Adrenal gland (tissue), 19 donors: ENCODE results near the gene AARS1. TPM values are rescaled to one million over a fixed set of nuclear protein-coding genes. Genes with fewer than 3 reads are reported as not detected.
"Not testable (repeated sequence)": the region's sequence is repeated elsewhere in the genome, so short reads cannot be mapped to it uniquely, and the experiment has no call there.

Experiments used
- DNase-seq, 7 donors: peaks; one replicate each; pipeline ENCODE4 v3.0.0-alpha.2; 2019 to 2020
- H3K27ac ChIP-seq, 5 donors: fragments of 200-600 bp; sonication (generic) in 4 of 5; 1 replicate in 3 of 5; 2 replicates in 2 of 5; pipeline versions ENCODE4 v1.5.1 to v1.8.0; 2016 to 2020; ENCODE audit warnings: mild to moderate bottlenecking in 1 of 5
- H3K27me3 ChIP-seq: fragments of 200-600 bp; 2 replicates; pipeline ENCODE4 v1.8.0; 2021
- H3K36me3 ChIP-seq, 2 donors: fragments of 200-600 bp; replicated peaks in 1 of 2; 1 replicate in 1 of 2; 2 replicates in 1 of 2; pipeline versions ENCODE4 v1.5.1 to v1.8.0; 2018 to 2022
- H3K4me1 ChIP-seq, 2 donors: fragments of 200-600 bp; replicated peaks in 1 of 2; 1 replicate in 1 of 2; 2 replicates in 1 of 2; pipeline versions ENCODE4 v1.5.1 to v1.8.0; 2018 to 2021
- H3K4me3 ChIP-seq, 4 donors: fragments of 200-600 bp; sonication (generic) in 3 of 4; one replicate each; pipeline ENCODE4 v1.5.1; 2016 to 2018
- H3K9me3 ChIP-seq, 3 donors: fragments of 200-600 bp; sonication (generic) in 1 of 3; replicated peaks in 1 of 3; 1 replicate in 2 of 3; 2 replicates in 1 of 3; pipeline versions ENCODE4 v1.5.1 to v1.8.0; 2016 to 2021
- CTCF ChIP-seq, 6 experiments: fragments of 450-650 bp in 4 of 6; fragments of 200-600 bp in 2 of 6; sonication (generic) in 1 of 6; IDR thresholded peaks; 1 replicate in 5 of 6; 2 replicates in 1 of 6; pipeline versions ENCODE4 v1.5.1 to v1.8.0; 2016 to 2021; ENCODE audit warnings: antibody characterized with exemption in 6 of 6, mild to moderate bottlenecking in 2 of 6, moderate library complexity in 1 of 6
- POLR2A ChIP-seq, 2 donors: fragments of 450-650 bp; IDR thresholded peaks; one replicate each; pipeline ENCODE4 v1.6.1; 2017; ENCODE audit warnings: antibody characterized with exemption in 2 of 2, mild to moderate bottlenecking in 2 of 2, moderate library complexity in 1 of 2
- WGBS, 4 donors: extraction: QIAGEN DNeasy Blood & Tissue Kit in 2 of 4; methylation state at CpG; one replicate each; pipeline versions ENCODE4 v1.1.5 to v1.1.7; 2013 to 2017; 5-methylcytosine and 5-hydroxymethylcytosine counted together
- intact Hi-C, 2 donors: fragments of 100-400 bp; cut with DNase I; formaldehyde crosslinking; loops; one replicate each; pipeline versions ENCODE4 v1.14.1 to v1.15.0; 2022 to 2023
- long read RNA-seq, 10 donors: library from polyadenylated mRNA in 3 of 10; unstranded in 2 of 10; stranded (forward) in 1 of 10; transcript quantifications; one replicate each; pipeline ENCODE4 v2.0.0 and lab custom pipeline, GENCODE V29; 2021 to 2026
- polyA plus RNA-seq, 3 donors: library from polyadenylated mRNA; stranded (reverse); fragments of 200-250 nt in 2 of 3; fragments of 350-450 nt in 1 of 3; fragmentation: Illumina TruSeq in 1 of 3; extraction: RNeasy Lipid Tissue Mini Kit (QIAGEN cat#74804) in 1 of 3; gene quantifications; one replicate each; pipeline ENCODE4 v1.2.3, GENCODE V29; 2013 to 2014
- total RNA-seq, 9 donors: library from RNA; depleted of rRNA in 4 of 9; stranded (reverse); fragments of >200 nt in 4 of 9; fragments of 120-200 nt in 1 of 9; fragmentation: NEBNext Ultra II Directional in 1 of 9; extraction: Animal tissue kit (Norgen Biotek cat#: 25700) in 1 of 9; gene quantifications; one replicate each; pipeline versions ENCODE4 v1.1.0 to v1.2.4, GENCODE V29; 2013 to 2023
- donor health status: healthy with polysubstance abuse.
- donor health status: Bipolar disorder and iron deficiency.
- donor health status: DM: yes; HTN: yes; CAD: no.
- donor health status: DM: no; HTN: no; CAD: no.
- donor health status: DM: no; HTN: no; CAD: no.
- donor health status: DM: yes; HTN: yes; CAD: no.

Gene AARS1
- total RNA-seq (100 to 1,000 TPM in 3 of 9 donors, 10 to 100 TPM in 6; 76.0 to 120 (median 92.1) TPM), polyA plus RNA-seq (100 to 1,000 TPM in 1 of 3 donors, 10 to 100 TPM in 2; 31.2 to 110 (median 38.7) TPM)
- long read RNA-seq, donor 1, transcript AARS-201 (21 exons, 3,477 nt), result major isoform, 11 of 17 reads
- long read RNA-seq, donor 1, partial matches to known transcripts, result 6 of 17 reads
- long read RNA-seq, donor 1, other reads (novel, unspliced or antisense), result 0 of 17 reads
- long read RNA-seq, donor 2, partial matches to known transcripts, result 0 of 3 reads
- long read RNA-seq, donor 2, other reads (novel, unspliced or antisense), result 0 of 3 reads
- long read RNA-seq, donor 3, transcript AARS-201 (21 exons, 3,477 nt), result major isoform, 8 of 8 reads
- long read RNA-seq, donor 3, partial matches to known transcripts, result 0 of 8 reads
- long read RNA-seq, donor 3, other reads (novel, unspliced or antisense), result 0 of 8 reads
- long read RNA-seq, donor 4, transcript AARS-201 (21 exons, 3,477 nt), result major isoform, 19 of 25 reads
- long read RNA-seq, donor 4, partial matches to known transcripts, result 5 of 25 reads
- long read RNA-seq, donor 4, other reads (novel, unspliced or antisense), result 1 of 25 reads
- long read RNA-seq, donor 5, transcript AARS-201 (21 exons, 3,477 nt), result major isoform, 235 of 280 reads
- long read RNA-seq, donor 5, partial matches to known transcripts, result 26 of 280 reads
- long read RNA-seq, donor 5, other reads (novel, unspliced or antisense), result 19 of 280 reads
- long read RNA-seq, donor 6, transcript AARS-201 (21 exons, 3,477 nt), result major isoform, 13 of 17 reads
- long read RNA-seq, donor 6, partial matches to known transcripts, result 3 of 17 reads
- long read RNA-seq, donor 6, other reads (novel, unspliced or antisense), result 1 of 17 reads
- long read RNA-seq, donor 7, transcript AARS-201 (21 exons, 3,477 nt), result major isoform, 6 of 6 reads
- long read RNA-seq, donor 7, partial matches to known transcripts, result 0 of 6 reads
- long read RNA-seq, donor 7, other reads (novel, unspliced or antisense), result 0 of 6 reads
- long read RNA-seq, donor 8, transcript AARS-201 (21 exons, 3,477 nt), result major isoform, 7 of 7 reads
- long read RNA-seq, donor 8, partial matches to known transcripts, result 0 of 7 reads
- long read RNA-seq, donor 8, other reads (novel, unspliced or antisense), result 0 of 7 reads
- long read RNA-seq, donor 9, transcript AARS-201 (21 exons, 3,477 nt), result major isoform, 9 of 9 reads
- long read RNA-seq, donor 9, partial matches to known transcripts, result 0 of 9 reads
- long read RNA-seq, donor 9, other reads (novel, unspliced or antisense), result 0 of 9 reads
- long read RNA-seq, donor 10, transcript AARS-201 (21 exons, 3,477 nt), result major isoform, 6 of 14 reads
- long read RNA-seq, donor 10, partial matches to known transcripts, result 8 of 14 reads
- long read RNA-seq, donor 10, other reads (novel, unspliced or antisense), result 0 of 14 reads

- Histone ChIP-seq H3K4me1 (peaks cover 9 to 11% of the 10 kb centered on the region in 2 donors), H3K27me3 (no peaks in the 10 kb centered on the region), H3K4me3 (peak within 1 kb of the TSS; percentile 45 to 83 (median 74)), H3K27ac (peak within 1 kb of the TSS; percentile 84 to 98 (median 93)), H3K36me3 (peaks cover 0 to 3% of the 10 kb centered on the region in 2 donors), H3K9me3 (no peaks in the 10 kb centered on the region)
- DNase-seq, result peak; percentile 97 to 99 (median 98)
- intact Hi-C loops, result loop anchor here in 1 of 2 donors (10.0 kb wide), 1 partner anchor 55 kb away; the partner anchor contains the start of gene DDX19A
- WGBS, 4 donors, result 0 to 10% (median 2%) methylated on average over 5 to 53 of the region's 53 CpGs
- TF ChIP-seq POLR2A (IDR thresholded peaks at IDR 0.05), result peak; percentile 96 to 98
- peak in 1 of 6 experiments; percentile 12 for TF ChIP-seq CTCF (IDR thresholded peaks at IDR 0.05)
Observed at GRCh38 chr16:70289229-70290094, at the start of gene AARS1. TSS of gene AARS1 (minus strand) at chr16:70289506. CDS start at chr16:70282763, 6,743 bp downstream.

- DNase-seq, result no peak
- Histone ChIP-seq H3K9me3 (no peaks in the 10 kb centered on the region), H3K4me1 (no peaks in the 10 kb centered on the region), H3K4me3 (no peak overlapping the region), H3K27me3 (no peaks in the 10 kb centered on the region), H3K36me3 (peaks cover 0 to 32% of the 10 kb centered on the region in 2 donors), H3K27ac (no peak overlapping the region)
- 97 to 100% (median 98%) methylated on average over 5 of the region's 5 CpGs for WGBS, 4 donors
- TF ChIP-seq CTCF (IDR thresholded peaks at IDR 0.05), result no peak
- no peak for TF ChIP-seq POLR2A (IDR thresholded peaks at IDR 0.05)
- intact Hi-C loops, result no loop called here
Observed at GRCh38 chr16:70337814-70338213, 48.5 kb upstream of the AARS1 start.

GRCh38 chr16:70332728-70333127 lies 43.4 kb upstream of the AARS1 start:
- H3K27me3 ChIP-seq, H3K4me3 ChIP-seq, intact Hi-C loops, DNase-seq, H3K9me3 ChIP-seq, H3K27ac ChIP-seq, H3K4me1 ChIP-seq: not testable (repeated sequence)
- WGBS, 4 donors, result 65 to 75% (median 69%) methylated on average over 5 to 7 of the region's 12 CpGs
- peaks cover 0 to 80% of the 10 kb centered on the region in 2 donors for H3K36me3 ChIP-seq
